SK-N-SH (cell line): ENCODE data around the gene MITD1. TPM values are rescaled to one million over a fixed set of nuclear protein-coding genes. Genes with fewer than 3 reads are reported as not detected.

Experiments used
- CTCF ChIA-PET: fragments of 300-600, 350-600 bp; formaldehyde crosslinking; extraction: SDS; loops from one replicate; lab custom pipeline; 2021; lab: Yijun Ruan, JAX
- POLR2A ChIA-PET: fragments of 350-600 bp; sonication (Branson Sonifier 250); formaldehyde crosslinking; extraction: SDS; loops from one replicate; lab custom pipeline; 2020; ENCODE audit warnings: antibody characterized with exemption, inconsistent platforms; lab: Yijun Ruan, JAX
- DNase-seq: peaks from one replicate; pipeline ENCODE4 v3.0.0; 2012
- H2AFZ ChIP-seq: fragments of 200-600 bp; sonication (generic); 2 replicates; pipeline ENCODE4 v1.8.1; 2016; ENCODE audit warnings: antibody characterized with exemption, mild to moderate bottlenecking, low read depth
- H3F3A ChIP-seq: fragments of 200-600 bp; sonication (generic); replicated peaks from 2 replicates; pipeline ENCODE3; 2016; ENCODE audit warnings: antibody characterized with exemption, mild to moderate bottlenecking; ENCODE audit not compliant: insufficient read depth
- H3K27ac ChIP-seq, 2 experiments: fragments of 200-500 bp in 1 of 2; fragments of 200-600 bp in 1 of 2; sonication (Bioruptor generic) in 1 of 2; sonication (generic), shearing (Covaris generic) in 1 of 2; 2 replicates each; pipeline versions ENCODE4 v1.5.1 to v1.6.1; 2014 to 2016; ENCODE audit warnings: low read depth in 2 of 2, inconsistent platforms in 1 of 2, low read length in 1 of 2, mild to moderate bottlenecking in 1 of 2, mixed read lengths in 1 of 2
- H3K27me3 ChIP-seq: fragments of 200-600 bp; sonication (generic), shearing (Covaris generic); 2 replicates; pipeline ENCODE4 v1.6.1; 2016; ENCODE audit warnings: mixed run types; ENCODE audit not compliant: insufficient read depth
- H3K36me3 ChIP-seq, 2 experiments: fragments of 200-500 bp in 1 of 2; fragments of 200-600 bp in 1 of 2; sonication (Bioruptor generic) in 1 of 2; sonication (generic) in 1 of 2; replicated peaks in 1 of 2; 2 replicates each; pipeline versions ENCODE3 to v1.5.1; 2014 to 2016; ENCODE audit warnings: low read length in 1 of 2, mild to moderate bottlenecking in 1 of 2; ENCODE audit not compliant: insufficient read depth in 2 of 2, control insufficient read depth in 1 of 2
- H3K4me1 ChIP-seq, 2 experiments: fragments of 200-500 bp in 1 of 2; fragments of 200-600 bp in 1 of 2; sonication (Bioruptor generic) in 1 of 2; sonication (generic), shearing (Covaris generic) in 1 of 2; 2 replicates each; pipeline versions ENCODE4 v1.5.1 to v1.6.1; 2014 to 2016; ENCODE audit warnings: low read depth in 1 of 2, low read length in 1 of 2, mixed run types in 1 of 2; ENCODE audit not compliant: insufficient read depth in 2 of 2, control insufficient read depth in 1 of 2
- H3K4me2 ChIP-seq: fragments of 200-600 bp; sonication (generic), shearing (Covaris generic); 2 replicates; pipeline ENCODE4 v1.6.1; 2017; ENCODE audit warnings: mixed run types
- H3K4me3 ChIP-seq, 2 experiments: fragments of 200-500 bp in 1 of 2; fragments of 200-600 bp in 1 of 2; sonication (Bioruptor generic) in 1 of 2; sonication (generic), shearing (Covaris generic) in 1 of 2; 2 replicates each; pipeline versions ENCODE4 v1.5.1 to v1.8.1; 2014 to 2016; ENCODE audit warnings: low read depth in 2 of 2, inconsistent platforms in 1 of 2, low read length in 1 of 2, mild to moderate bottlenecking in 1 of 2, mixed read lengths in 1 of 2, moderate library complexity in 1 of 2
- H3K79me2 ChIP-seq: fragments of 200-600 bp; sonication (generic); 2 replicates; pipeline ENCODE4 v1.8.1; 2017; ENCODE audit warnings: mild to moderate bottlenecking; ENCODE audit not compliant: insufficient read depth
- H3K9ac ChIP-seq: fragments of 200-600 bp; sonication (generic); 2 replicates; pipeline ENCODE4 v1.6.1; 2017; ENCODE audit warnings: mixed run types
- H3K9me2 ChIP-seq: fragments of 200-600 bp; sonication (generic); 2 replicates; pipeline ENCODE4 v1.6.1; 2017; ENCODE audit warnings: mixed run types
- H3K9me3 ChIP-seq: fragments of 200-600 bp; sonication (generic); 2 replicates; pipeline ENCODE4 v1.6.1; 2017; ENCODE audit warnings: mixed run types, mild to moderate bottlenecking, moderate library complexity
- H4K20me1 ChIP-seq: fragments of 200-600 bp; sonication (generic); 2 replicates; pipeline ENCODE4 v1.6.1; 2017; ENCODE audit warnings: mild to moderate bottlenecking, mixed run types; ENCODE audit not compliant: insufficient read depth
- CHD2 ChIP-seq: fragments of 150-350 bp; IDR thresholded peaks from 2 replicates; pipeline ENCODE4 v1.6.1; 2018; ENCODE audit warnings: low read length; ENCODE audit not compliant: partially characterized antibody
- ELF1 ChIP-seq: IDR thresholded peaks from 2 replicates; pipeline ENCODE4 v1.4.0; 2012
- EP300 ChIP-seq, 2 experiments: IDR thresholded peaks; 2 replicates each; pipeline versions ENCODE4 v1.4.0 to v1.6.1; 2012; ENCODE audit warnings: borderline replicate concordance in 1 of 2, low read depth in 1 of 2, low read length in 1 of 2
- EZH2phosphoT487 ChIP-seq: fragments of 200-600 bp; sonication (generic); IDR thresholded peaks from 2 replicates; pipeline ENCODE4 v1.6.1; 2017; ENCODE audit warnings: low read depth, mixed run types, mild to moderate bottlenecking, antibody characterized with exemption, moderate library complexity, borderline replicate concordance
- FOXJ3 ChIP-seq: sonication (generic); formaldehyde crosslinking; IDR thresholded peaks from 2 replicates; pipeline ENCODE4 v1.5.1; 2020; ENCODE audit warnings: mild to moderate bottlenecking, missing genetic modification reagents
- GABPA ChIP-seq: IDR thresholded peaks from 2 replicates; pipeline ENCODE4 v1.4.0; 2012; ENCODE audit warnings: low read depth, mild to moderate bottlenecking
- GATA2 ChIP-seq: sonication (generic); formaldehyde crosslinking; IDR thresholded peaks from 2 replicates; pipeline ENCODE4 v1.5.0; 2020; ENCODE audit warnings: mild to moderate bottlenecking, missing genetic modification reagents
- NFIC ChIP-seq: IDR thresholded peaks from 2 replicates; pipeline ENCODE4 v1.4.0; 2012; ENCODE audit warnings: borderline replicate concordance
- NRF1 ChIP-seq: IDR thresholded peaks from 2 replicates; pipeline ENCODE4 v1.6.1; 2012; ENCODE audit warnings: low read depth, mild to moderate bottlenecking, low read length
- POLR2AphosphoS5 ChIP-seq: IDR thresholded peaks from 2 replicates; pipeline ENCODE4 v1.6.1; 2012; ENCODE audit warnings: low read depth, low read length
- RCOR1 ChIP-seq: fragments of 150-350 bp; IDR thresholded peaks from 2 replicates; pipeline ENCODE4 v1.6.1; 2017; ENCODE audit warnings: antibody characterized with exemption, low read length
- RFX5 ChIP-seq: IDR thresholded peaks from 2 replicates; pipeline ENCODE4 v1.6.1; 2012; ENCODE audit warnings: mild to moderate bottlenecking, improper control_type of control experiment, low read length
- RXRA ChIP-seq: IDR thresholded peaks from 2 replicates; pipeline ENCODE4 v1.4.0; 2012; ENCODE audit warnings: low read depth, mild to moderate bottlenecking, borderline replicate concordance
- SIN3A ChIP-seq: IDR thresholded peaks from 2 replicates; pipeline ENCODE4 v1.6.1; 2012; ENCODE audit warnings: low read depth, mild to moderate bottlenecking, low read length, moderate library complexity, borderline replicate concordance
- TAF1 ChIP-seq: IDR thresholded peaks from 2 replicates; pipeline ENCODE4 v1.6.1; 2012; ENCODE audit warnings: low read depth, mild to moderate bottlenecking, low read length, moderate library complexity, borderline replicate concordance
- YY1 ChIP-seq: IDR thresholded peaks from 2 replicates; pipeline ENCODE4 v1.4.0; 2012; ENCODE audit warnings: low read depth, mild to moderate bottlenecking
- WGBS: methylation state at CpG from one replicate; pipeline ENCODE4 v1.1.6; 2017; ENCODE audit warnings: low lambda C conversion rate; 5-methylcytosine and 5-hydroxymethylcytosine counted together
- polyA plus RNA-seq, 3 experiments: library from polyadenylated mRNA; depleted of rRNA; stranded (reverse); fragments of >200 nt; gene quantifications; 2 replicates each; pipeline ENCODE4 v1.2.3, GENCODE V29; 2012
- TF ChIP-seq, protein P1 (sequence below): fragments of 150-350 bp; IDR thresholded peaks from 2 replicates; pipeline ENCODE4 v1.6.1; 2017; ENCODE audit warnings: antibody characterized with exemption, low read length, low read depth, borderline replicate concordance
- TF ChIP-seq, protein P2 (sequence below): IDR thresholded peaks from 2 replicates; pipeline ENCODE4 v1.6.1; 2012; ENCODE audit warnings: mild to moderate bottlenecking, low read depth, low read length, moderate library complexity
- TF ChIP-seq, protein P3 (sequence below): fragments of 200-600 bp; sonication (generic); IDR thresholded peaks from 2 replicates; pipeline ENCODE4 v1.6.1; 2017; ENCODE audit warnings: antibody characterized with exemption, mild to moderate bottlenecking, moderate library complexity
- TF ChIP-seq, protein P4 (sequence below): fragments of 150-350 bp; IDR thresholded peaks from 2 replicates; pipeline ENCODE4 v1.6.1; 2016; ENCODE audit warnings: mild to moderate bottlenecking, low read depth, low read length
- TF ChIP-seq, protein P5 (sequence below): IDR thresholded peaks from 2 replicates; pipeline ENCODE4; 2012

The MITD1 gene
- polyA plus RNA-seq, 1 of the 3 experiments (the other 2 are of a cell fraction), result 11.8 TPM

DNA sequence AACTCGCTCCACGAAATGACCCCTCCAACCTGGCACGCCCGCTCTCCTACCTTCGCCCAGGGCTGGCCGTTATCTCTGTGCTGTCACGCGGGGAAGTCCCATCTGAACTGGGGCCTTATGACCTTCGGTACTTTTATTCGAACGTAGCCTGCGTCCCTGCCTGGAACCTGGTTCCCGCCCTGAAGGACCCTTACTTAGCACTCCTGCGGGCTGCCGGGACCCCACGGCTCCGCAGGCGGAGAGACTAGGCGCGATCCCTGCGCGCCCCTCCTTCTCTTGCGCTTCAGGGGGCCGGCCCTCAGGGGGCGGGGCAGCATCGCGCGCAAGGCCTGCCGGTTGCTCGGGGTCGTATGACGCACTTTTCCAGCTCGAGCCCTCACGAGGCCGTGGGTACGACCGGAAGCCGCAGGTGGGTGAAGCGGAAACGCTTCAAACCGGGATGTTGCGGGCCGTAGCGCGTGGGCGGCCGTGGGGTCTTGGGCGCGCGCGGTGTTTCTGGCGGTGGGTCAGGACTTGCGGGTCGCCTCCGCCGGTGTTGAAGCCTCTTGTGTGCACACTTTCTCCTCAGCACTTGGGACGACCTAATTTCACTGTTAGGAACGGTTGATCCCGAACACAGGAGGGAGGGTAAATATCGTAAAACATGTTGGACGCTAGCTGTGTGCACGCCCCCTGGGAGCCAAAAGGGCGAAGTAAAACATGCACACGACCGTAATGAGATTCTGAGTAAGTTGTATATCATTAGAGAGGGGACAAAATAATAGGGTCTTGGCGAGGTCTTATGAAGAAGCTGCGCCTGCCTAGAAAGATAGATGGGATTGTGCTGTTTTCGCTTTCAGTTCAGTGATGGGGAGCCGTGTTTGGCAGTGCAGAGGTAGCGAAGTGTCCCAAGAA is 26.0 kb downstream of the MITD1 start, which contains the start of the genes LIPT1 and TSGA10:
Gene LIPT1 (plus strand): TSS at position 325 of the 894 bp plus-strand sequence. CDS start 6,991 bp downstream, outside the sequence.
Gene TSGA10 (minus strand): TSS at position 300 of the 894 bp plus-strand sequence. CDS start 45,503 bp downstream, outside the sequence.
- Histone ChIP-seq H3K27me3 (no peaks in the 10 kb centered on the region), H3K9me3 (no peaks in the 10 kb centered on the region), H3K4me2 (peak within 1 kb of the TSS; percentile 83), H3K9ac (peak within 1 kb of the TSS; percentile 68), H3K4me1 (peaks cover 0 to 8% of the 10 kb centered on the region in 2 experiments; a peak in 2 of 4 replicates), H3K9me2 (no peaks in the 10 kb centered on the region), H3K36me3 (peaks cover 0 to 19% of the 10 kb centered on the region in 2 experiments), H3K27ac (peak within 1 kb of the TSS; percentile 78 to 80), H3K4me3 (peak within 1 kb of the TSS; percentile 83 to 88), H2AFZ (peak within 1 kb of the TSS; percentile 90), H3K79me2 (no peaks in the 10 kb centered on the region), H3F3A (no peaks in the 10 kb centered on the region), H4K20me1 (no peaks in the 10 kb centered on the region)
- CTCF ChIA-PET, result interaction anchor here (0.7 to 2.2 kb wide), 7 partner anchors 12 to 335 kb away, joined by 3 to 6 read pairs (median 4); partner anchors contain the start of genes EIF5B and REV1
- peak; percentile 98 for DNase-seq
- WGBS, result under 1% methylated on average over 44 of the region's 70 CpGs
- POLR2A ChIA-PET, result interaction anchor here (0.6 to 2.0 kb wide), 8 partner anchors 9 to 384 kb away, joined by 3 to 20 read pairs (median 4); partner anchors contain the start of genes C2orf15 and EIF5B
- TF ChIP-seq, protein P1, sequence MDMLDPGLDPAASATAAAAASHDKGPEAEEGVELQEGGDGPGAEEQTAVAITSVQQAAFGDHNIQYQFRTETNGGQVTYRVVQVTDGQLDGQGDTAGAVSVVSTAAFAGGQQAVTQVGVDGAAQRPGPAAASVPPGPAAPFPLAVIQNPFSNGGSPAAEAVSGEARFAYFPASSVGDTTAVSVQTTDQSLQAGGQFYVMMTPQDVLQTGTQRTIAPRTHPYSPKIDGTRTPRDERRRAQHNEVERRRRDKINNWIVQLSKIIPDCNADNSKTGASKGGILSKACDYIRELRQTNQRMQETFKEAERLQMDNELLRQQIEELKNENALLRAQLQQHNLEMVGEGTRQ, result no peak
- peak; percentile 60 for TF ChIP-seq SIN3A
- no peak; the same call in 1 of the 2 replicates for TF ChIP-seq GATA2
- no peak; a peak in 1 of 4 replicates for TF ChIP-seq EP300 (IDR thresholded peaks at IDR 0.05; ENCODE audit: borderline replicate concordance in 1 of 2, low read depth in 1 of 2, low read length in 1 of 2)
- peak; percentile 83 for TF ChIP-seq TAF1
- TF ChIP-seq RFX5, result no peak
- TF ChIP-seq, protein P2, sequence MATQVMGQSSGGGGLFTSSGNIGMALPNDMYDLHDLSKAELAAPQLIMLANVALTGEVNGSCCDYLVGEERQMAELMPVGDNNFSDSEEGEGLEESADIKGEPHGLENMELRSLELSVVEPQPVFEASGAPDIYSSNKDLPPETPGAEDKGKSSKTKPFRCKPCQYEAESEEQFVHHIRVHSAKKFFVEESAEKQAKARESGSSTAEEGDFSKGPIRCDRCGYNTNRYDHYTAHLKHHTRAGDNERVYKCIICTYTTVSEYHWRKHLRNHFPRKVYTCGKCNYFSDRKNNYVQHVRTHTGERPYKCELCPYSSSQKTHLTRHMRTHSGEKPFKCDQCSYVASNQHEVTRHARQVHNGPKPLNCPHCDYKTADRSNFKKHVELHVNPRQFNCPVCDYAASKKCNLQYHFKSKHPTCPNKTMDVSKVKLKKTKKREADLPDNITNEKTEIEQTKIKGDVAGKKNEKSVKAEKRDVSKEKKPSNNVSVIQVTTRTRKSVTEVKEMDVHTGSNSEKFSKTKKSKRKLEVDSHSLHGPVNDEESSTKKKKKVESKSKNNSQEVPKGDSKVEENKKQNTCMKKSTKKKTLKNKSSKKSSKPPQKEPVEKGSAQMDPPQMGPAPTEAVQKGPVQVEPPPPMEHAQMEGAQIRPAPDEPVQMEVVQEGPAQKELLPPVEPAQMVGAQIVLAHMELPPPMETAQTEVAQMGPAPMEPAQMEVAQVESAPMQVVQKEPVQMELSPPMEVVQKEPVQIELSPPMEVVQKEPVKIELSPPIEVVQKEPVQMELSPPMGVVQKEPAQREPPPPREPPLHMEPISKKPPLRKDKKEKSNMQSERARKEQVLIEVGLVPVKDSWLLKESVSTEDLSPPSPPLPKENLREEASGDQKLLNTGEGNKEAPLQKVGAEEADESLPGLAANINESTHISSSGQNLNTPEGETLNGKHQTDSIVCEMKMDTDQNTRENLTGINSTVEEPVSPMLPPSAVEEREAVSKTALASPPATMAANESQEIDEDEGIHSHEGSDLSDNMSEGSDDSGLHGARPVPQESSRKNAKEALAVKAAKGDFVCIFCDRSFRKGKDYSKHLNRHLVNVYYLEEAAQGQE, result peak; percentile 41; the same call in 1 of the 2 replicates
- TF ChIP-seq EZH2phosphoT487, result no peak
- TF ChIP-seq, protein P3, sequence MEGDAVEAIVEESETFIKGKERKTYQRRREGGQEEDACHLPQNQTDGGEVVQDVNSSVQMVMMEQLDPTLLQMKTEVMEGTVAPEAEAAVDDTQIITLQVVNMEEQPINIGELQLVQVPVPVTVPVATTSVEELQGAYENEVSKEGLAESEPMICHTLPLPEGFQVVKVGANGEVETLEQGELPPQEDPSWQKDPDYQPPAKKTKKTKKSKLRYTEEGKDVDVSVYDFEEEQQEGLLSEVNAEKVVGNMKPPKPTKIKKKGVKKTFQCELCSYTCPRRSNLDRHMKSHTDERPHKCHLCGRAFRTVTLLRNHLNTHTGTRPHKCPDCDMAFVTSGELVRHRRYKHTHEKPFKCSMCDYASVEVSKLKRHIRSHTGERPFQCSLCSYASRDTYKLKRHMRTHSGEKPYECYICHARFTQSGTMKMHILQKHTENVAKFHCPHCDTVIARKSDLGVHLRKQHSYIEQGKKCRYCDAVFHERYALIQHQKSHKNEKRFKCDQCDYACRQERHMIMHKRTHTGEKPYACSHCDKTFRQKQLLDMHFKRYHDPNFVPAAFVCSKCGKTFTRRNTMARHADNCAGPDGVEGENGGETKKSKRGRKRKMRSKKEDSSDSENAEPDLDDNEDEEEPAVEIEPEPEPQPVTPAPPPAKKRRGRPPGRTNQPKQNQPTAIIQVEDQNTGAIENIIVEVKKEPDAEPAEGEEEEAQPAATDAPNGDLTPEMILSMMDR, result peak; percentile 42
- TF ChIP-seq RXRA, result no peak
- TF ChIP-seq CHD2, result peak; percentile 69
- peak; percentile 93 for TF ChIP-seq POLR2AphosphoS5
- no peak for TF ChIP-seq RCOR1
- peak; percentile 53 for TF ChIP-seq NRF1
- TF ChIP-seq, protein P4, sequence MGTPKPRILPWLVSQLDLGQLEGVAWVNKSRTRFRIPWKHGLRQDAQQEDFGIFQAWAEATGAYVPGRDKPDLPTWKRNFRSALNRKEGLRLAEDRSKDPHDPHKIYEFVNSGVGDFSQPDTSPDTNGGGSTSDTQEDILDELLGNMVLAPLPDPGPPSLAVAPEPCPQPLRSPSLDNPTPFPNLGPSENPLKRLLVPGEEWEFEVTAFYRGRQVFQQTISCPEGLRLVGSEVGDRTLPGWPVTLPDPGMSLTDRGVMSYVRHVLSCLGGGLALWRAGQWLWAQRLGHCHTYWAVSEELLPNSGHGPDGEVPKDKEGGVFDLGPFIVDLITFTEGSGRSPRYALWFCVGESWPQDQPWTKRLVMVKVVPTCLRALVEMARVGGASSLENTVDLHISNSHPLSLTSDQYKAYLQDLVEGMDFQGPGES, result no peak
- no peak for TF ChIP-seq NFIC
- TF ChIP-seq YY1, result 0 out of 2 replicates have a peak, but pooled peaks have one; percentile 38
- TF ChIP-seq, protein P5, sequence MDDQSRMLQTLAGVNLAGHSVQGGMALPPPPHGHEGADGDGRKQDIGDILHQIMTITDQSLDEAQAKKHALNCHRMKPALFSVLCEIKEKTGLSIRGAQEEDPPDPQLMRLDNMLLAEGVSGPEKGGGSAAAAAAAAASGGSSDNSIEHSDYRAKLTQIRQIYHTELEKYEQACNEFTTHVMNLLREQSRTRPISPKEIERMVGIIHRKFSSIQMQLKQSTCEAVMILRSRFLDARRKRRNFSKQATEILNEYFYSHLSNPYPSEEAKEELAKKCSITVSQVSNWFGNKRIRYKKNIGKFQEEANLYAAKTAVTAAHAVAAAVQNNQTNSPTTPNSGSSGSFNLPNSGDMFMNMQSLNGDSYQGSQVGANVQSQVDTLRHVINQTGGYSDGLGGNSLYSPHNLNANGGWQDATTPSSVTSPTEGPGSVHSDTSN, result no peak
- peak; percentile 76; the same call in 1 of the 2 replicates for TF ChIP-seq FOXJ3 (CRISPR knock-in tag)
- TF ChIP-seq ELF1, result peak; percentile 70
- TF ChIP-seq GABPA, result peak; percentile 90
